Body of pancreas (tissue), 4 donors: ENCODE measurements around the gene ARHGAP18. TPM values are rescaled to one million over a fixed set of nuclear protein-coding genes. Genes with fewer than 3 reads are reported as not detected.

Experiments
- ATAC-seq: fragments of 150-250 bp; one replicate; pipeline ENCODE4 v1.9.1; 2016
- DNase-seq, 4 donors: peaks; one replicate each; pipeline ENCODE4 v3.0.0-alpha.2; 2019
- H3K27ac ChIP-seq, 4 donors: fragments of 200-600 bp; sonication (generic); 1 replicate in 3 of 4; 2 replicates in 1 of 4; pipeline versions ENCODE4 v1.5.1 to v1.6.1; 2016 to 2019; ENCODE audit warnings: mild to moderate bottlenecking in 1 of 4, mixed read lengths in 1 of 4, moderate library complexity in 1 of 4
- H3K27me3 ChIP-seq, 2 donors: fragments of 200-600 bp; sonication (generic); one replicate each; pipeline ENCODE4 v1.6.0; 2016; ENCODE audit warnings: mild to moderate bottlenecking in 1 of 2
- H3K36me3 ChIP-seq, 2 donors: fragments of 200-600 bp; sonication (generic); replicated peaks in 1 of 2; 2 replicates each; pipeline ENCODE4 v1.5.1; 2016; ENCODE audit warnings: low read depth in 2 of 2; ENCODE audit not compliant: insufficient read depth in 1 of 2
- H3K4me1 ChIP-seq: fragments of 200-600 bp; sonication (generic); one replicate; pipeline ENCODE4 v1.6.0; 2016
- H3K4me3 ChIP-seq, 2 donors: fragments of 200-600 bp; sonication (generic); 1 replicate in 1 of 2; 2 replicates in 1 of 2; pipeline ENCODE4 v1.5.1; 2016 to 2019
- H3K9me3 ChIP-seq, 3 donors: fragments of 200-600 bp; sonication (generic); 1 replicate in 2 of 3; 2 replicates in 1 of 3; pipeline ENCODE4 v1.5.1; 2016
- POLR2A ChIP-seq, 3 donors: fragments of 450-650 bp; IDR thresholded peaks; one replicate each; pipeline ENCODE4 v1.6.1; 2016; ENCODE audit warnings: antibody characterized with exemption in 3 of 3, mild to moderate bottlenecking in 2 of 3
- WGBS, 2 donors: methylation state at CpG; one replicate each; pipeline ENCODE4 v1.1.5; 2017; 5-methylcytosine and 5-hydroxymethylcytosine counted together
- intact Hi-C: fragments of 100-400 bp; cut with DNase I; formaldehyde crosslinking; loops from one replicate; pipeline ENCODE4 v1.15.1; 2023
- total RNA-seq, 2 donors: library from RNA; depleted of rRNA; stranded (reverse); fragments of >200 nt; gene quantifications; one replicate each; pipeline ENCODE4 v1.1.0, GENCODE V29; 2016
- TF ChIP-seq, protein P1 (sequence below), 7 experiments: fragments of 450-650 bp in 4 of 7; fragments of 200-600 bp in 3 of 7; sonication (generic) in 3 of 7; IDR thresholded peaks; one replicate each; pipeline ENCODE4 v1.5.1; 2016 to 2019; ENCODE audit warnings: antibody characterized with exemption in 7 of 7

The ARHGAP18 gene
- total RNA-seq, 2 donors from 2014 or later = 16.2 to 30.6 TPM

DNA sequence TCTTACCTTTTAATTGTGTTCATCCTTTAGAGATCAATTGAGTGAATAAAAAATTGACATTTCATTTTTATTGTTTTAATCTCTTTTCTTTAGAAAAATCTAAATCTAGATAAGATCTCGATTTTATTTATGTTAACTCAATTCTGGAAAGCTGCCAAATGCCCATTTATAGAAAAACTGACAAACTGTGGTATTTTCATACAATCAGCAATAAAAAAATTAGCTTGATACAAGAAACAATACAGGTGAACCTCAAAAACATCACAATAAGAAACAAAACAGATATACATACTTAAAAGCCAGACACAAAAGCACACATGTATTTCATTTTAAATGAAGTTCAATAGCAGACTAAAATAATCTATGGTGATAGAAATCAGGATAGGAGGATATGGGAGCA lies 30.0 kb upstream of the ARHGAP18 start:
- no peaks in the 10 kb centered on the region for H3K27me3 ChIP-seq
- TF ChIP-seq, protein P1, sequence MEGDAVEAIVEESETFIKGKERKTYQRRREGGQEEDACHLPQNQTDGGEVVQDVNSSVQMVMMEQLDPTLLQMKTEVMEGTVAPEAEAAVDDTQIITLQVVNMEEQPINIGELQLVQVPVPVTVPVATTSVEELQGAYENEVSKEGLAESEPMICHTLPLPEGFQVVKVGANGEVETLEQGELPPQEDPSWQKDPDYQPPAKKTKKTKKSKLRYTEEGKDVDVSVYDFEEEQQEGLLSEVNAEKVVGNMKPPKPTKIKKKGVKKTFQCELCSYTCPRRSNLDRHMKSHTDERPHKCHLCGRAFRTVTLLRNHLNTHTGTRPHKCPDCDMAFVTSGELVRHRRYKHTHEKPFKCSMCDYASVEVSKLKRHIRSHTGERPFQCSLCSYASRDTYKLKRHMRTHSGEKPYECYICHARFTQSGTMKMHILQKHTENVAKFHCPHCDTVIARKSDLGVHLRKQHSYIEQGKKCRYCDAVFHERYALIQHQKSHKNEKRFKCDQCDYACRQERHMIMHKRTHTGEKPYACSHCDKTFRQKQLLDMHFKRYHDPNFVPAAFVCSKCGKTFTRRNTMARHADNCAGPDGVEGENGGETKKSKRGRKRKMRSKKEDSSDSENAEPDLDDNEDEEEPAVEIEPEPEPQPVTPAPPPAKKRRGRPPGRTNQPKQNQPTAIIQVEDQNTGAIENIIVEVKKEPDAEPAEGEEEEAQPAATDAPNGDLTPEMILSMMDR (IDR thresholded peaks at IDR 0.05) = no peak
- TF ChIP-seq POLR2A (IDR thresholded peaks at IDR 0.05) = no peak
- DNase-seq (no peak), ATAC-seq (no peak)
- H3K4me1 ChIP-seq = no peaks in the 10 kb centered on the region
- H3K9me3 ChIP-seq = no peaks in the 10 kb centered on the region
- no peaks in the 10 kb centered on the region for H3K36me3 ChIP-seq
- WGBS, 2 donors = 18 to 19% methylated on average over 1 of the region's 1 CpG
- no peak overlapping the region for H3K4me3 ChIP-seq
- H3K27ac ChIP-seq = no peak overlapping the region
- intact Hi-C loops = no loop called here

DNA sequence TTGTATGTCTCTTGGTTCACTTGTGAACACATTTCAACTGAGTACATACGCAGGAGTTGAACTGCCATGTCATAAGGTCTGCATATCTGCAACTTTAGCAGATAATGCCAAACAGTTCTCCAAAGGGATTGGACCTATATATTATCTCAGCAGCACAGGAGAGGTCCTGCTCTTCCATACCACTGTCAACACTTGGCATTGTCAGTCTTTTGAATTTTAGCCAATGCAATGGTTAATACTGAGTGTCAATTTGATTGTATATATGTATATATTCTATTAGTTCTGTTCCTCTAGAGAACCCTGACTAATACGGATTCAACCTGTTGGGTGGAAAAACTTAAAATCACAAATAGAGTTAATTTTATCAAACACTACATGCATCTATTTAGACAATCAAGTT lies 26.1 kb upstream of the ARHGAP18 start:
- WGBS, 2 donors = 79 to 91% methylated on average over 2 of the region's 2 CpGs

DNA sequence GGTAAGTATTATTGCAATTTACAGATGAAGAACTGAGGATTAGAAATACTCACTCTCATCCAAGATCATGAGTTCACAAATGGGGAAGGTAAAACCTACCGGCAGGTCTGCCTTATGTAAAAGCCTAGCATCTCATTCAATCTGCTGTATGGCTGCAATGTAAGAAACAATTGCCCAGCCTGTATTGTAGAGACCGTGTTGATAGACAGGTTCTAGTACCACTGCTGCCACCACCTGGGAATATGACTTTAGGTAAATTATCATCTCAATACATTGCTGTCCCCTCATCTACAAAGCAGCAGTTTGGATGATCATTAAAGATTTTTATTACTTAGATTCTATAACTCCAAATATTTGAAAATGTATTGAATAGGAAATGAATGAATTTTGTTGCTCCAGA lies 23.3 kb upstream of the ARHGAP18 start:
- no peaks in the 10 kb centered on the region for H3K9me3 ChIP-seq
- no peak for ATAC-seq
- no peaks in the 10 kb centered on the region for H3K27me3 ChIP-seq
- H3K36me3 ChIP-seq = no peaks in the 10 kb centered on the region
- H3K4me1 ChIP-seq = no peaks in the 10 kb centered on the region
- no peak overlapping the region for H3K4me3 ChIP-seq
- intact Hi-C loops = no loop called here
- H3K27ac ChIP-seq = no peak overlapping the region
- 53 to 57% methylated on average over 2 of the region's 2 CpGs for WGBS, 2 donors
- TF ChIP-seq, protein P1 (IDR thresholded peaks at IDR 0.05) = no peak
- no peak for TF ChIP-seq POLR2A (IDR thresholded peaks at IDR 0.05)
- no peak for DNase-seq

More for the DNA sequence above, 26.1 kb upstream of the ARHGAP18 start:
- no peaks in the 10 kb centered on the region for H3K36me3 ChIP-seq
- no peaks in the 10 kb centered on the region for H3K9me3 ChIP-seq
- H3K4me1 ChIP-seq = no peaks in the 10 kb centered on the region
- H3K27ac ChIP-seq = no peak overlapping the region
- H3K27me3 ChIP-seq = no peaks in the 10 kb centered on the region
- intact Hi-C loops = no loop called here
- no peak for ATAC-seq
- H3K4me3 ChIP-seq = no peak overlapping the region
- DNase-seq = no peak
- no peak for TF ChIP-seq POLR2A (IDR thresholded peaks at IDR 0.05)

DNA sequence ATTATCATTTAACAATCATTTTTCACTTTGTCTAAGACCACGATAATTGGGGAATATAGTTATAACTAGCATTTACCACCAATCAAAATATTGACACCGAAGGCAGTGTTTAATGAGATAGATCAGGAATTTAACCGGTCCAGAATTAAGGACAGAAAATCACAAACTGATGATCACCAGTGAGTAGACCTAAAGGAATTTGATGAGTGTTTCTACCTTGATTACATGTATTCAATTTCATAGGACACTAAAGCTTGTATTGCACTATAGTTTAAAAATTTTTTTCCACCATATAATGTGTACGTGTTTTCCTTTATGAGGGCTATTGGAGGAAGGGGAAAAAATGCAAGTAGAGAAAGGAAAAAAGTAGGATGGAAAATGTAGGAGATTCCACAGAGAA lies 22.6 kb upstream of the ARHGAP18 start:
- Histone ChIP-seq H3K4me1 (no peaks in the 10 kb centered on the region), H3K36me3 (no peaks in the 10 kb centered on the region), H3K4me3 (no peak overlapping the region), H3K27me3 (no peaks in the 10 kb centered on the region), H3K27ac (no peak overlapping the region), H3K9me3 (no peaks in the 10 kb centered on the region)
- ATAC-seq (no peak), DNase-seq (no peak)
- 85 to 88% methylated on average over 4 of the region's 4 CpGs for WGBS, 2 donors
- intact Hi-C loops = no loop called here
- no peak for TF ChIP-seq POLR2A (IDR thresholded peaks at IDR 0.05)

DNA sequence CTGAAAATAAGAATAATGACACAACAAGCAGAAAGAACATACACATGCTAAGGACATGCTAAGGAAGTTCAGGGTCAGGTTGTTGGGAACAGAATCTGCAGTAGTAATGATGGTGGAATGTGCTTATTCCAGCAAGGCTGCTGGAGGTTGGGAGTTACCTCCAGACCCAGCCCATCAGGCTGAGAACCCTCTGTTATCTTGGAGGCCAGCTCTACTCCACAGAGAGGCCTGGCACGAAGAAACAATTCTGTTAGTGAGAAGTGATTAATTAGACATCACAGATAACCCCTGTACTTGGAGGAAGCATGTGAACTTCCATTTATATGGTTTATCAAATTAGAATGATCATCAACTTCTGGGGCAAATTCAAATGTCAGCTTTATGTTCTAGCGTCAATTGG lies 22.1 kb upstream of the ARHGAP18 start:
- TF ChIP-seq POLR2A (IDR thresholded peaks at IDR 0.05) = no peak
- TF ChIP-seq, protein P1 (IDR thresholded peaks at IDR 0.05) = no peak
- H3K27ac ChIP-seq = no peak overlapping the region
- no peak overlapping the region for H3K4me3 ChIP-seq
- 45 to 53% methylated on average over 2 of the region's 2 CpGs for WGBS, 2 donors
- intact Hi-C loops = no loop called here
- H3K36me3 ChIP-seq = no peaks in the 10 kb centered on the region
- no peaks in the 10 kb centered on the region for H3K9me3 ChIP-seq
- ATAC-seq = no peak
- no peaks in the 10 kb centered on the region for H3K27me3 ChIP-seq
- no peak for DNase-seq
- H3K4me1 ChIP-seq = peaks cover 5% of the 10 kb centered on the region

DNA sequence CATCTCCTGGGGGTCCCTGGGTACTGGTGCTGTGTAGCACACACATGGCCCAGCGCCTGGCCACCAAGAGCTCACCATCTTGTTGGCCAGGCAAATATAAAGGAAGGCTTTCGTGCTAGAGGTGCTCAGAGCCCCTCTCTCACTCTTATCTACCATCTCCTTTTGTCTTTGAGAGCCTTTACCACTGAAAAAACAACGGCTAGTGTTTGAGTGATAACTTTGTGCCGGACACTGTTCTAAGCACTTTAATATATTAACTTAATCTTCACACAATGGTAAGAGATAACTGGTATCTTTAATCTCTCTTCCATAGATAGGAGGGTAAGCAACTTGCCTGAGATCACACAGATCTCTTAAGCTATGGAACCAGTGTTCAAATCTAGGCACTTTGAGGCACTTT lies 21.5 kb upstream of the ARHGAP18 start:
- Histone ChIP-seq H3K4me3 (no peak overlapping the region), H3K36me3 (no peaks in the 10 kb centered on the region), H3K9me3 (no peaks in the 10 kb centered on the region), H3K4me1 (peaks cover 8% of the 10 kb centered on the region), H3K27me3 (no peaks in the 10 kb centered on the region), H3K27ac (no peak overlapping the region)
- DNase-seq = no peak
- 61 to 65% methylated on average over 4 of the region's 4 CpGs for WGBS, 2 donors
- intact Hi-C loops = no loop called here
- TF ChIP-seq POLR2A (IDR thresholded peaks at IDR 0.05) = no peak
- TF ChIP-seq, protein P1 (IDR thresholded peaks at IDR 0.05) = no peak
- no peak for ATAC-seq
